ENCODE measurements around the gene KCNIP4.
"Not testable (repeated sequence)": the region's sequence is repeated elsewhere in the genome, so short reads cannot be mapped to it uniquely, and the experiment has no call there.

The KCNIP4 gene

GRCh38 chr4:21948347-21949072 lies at the start of gene KCNIP4:
Gene KCNIP4 (minus strand): TSS chr4:21948772.
- DNase-seq (ENCODE audit: low spot score) = peak; percentile 76
- peak; percentile 32 for FAIRE-seq

- not testable (repeated sequence) for DNase-seq (ENCODE audit: low spot score); FAIRE-seq
These were observed 48.0 kb upstream of the KCNIP4 start for GRCh38 chr4:21996618-21997017.

GRCh38 chr4:21992330-21992729 lies 43.8 kb upstream of the KCNIP4 start:
- DNase-seq (ENCODE audit: low spot score) (no peak), FAIRE-seq (no peak)

GRCh38 chr4:21991562-21991961 lies 43.0 kb upstream of the KCNIP4 start:
- DNase-seq (ENCODE audit: low spot score) (no peak), FAIRE-seq (no peak)

- no peak for FAIRE-seq
- DNase-seq (ENCODE audit: low spot score) = no peak
These were observed 42.5 kb upstream of the KCNIP4 start for GRCh38 chr4:21991050-21991449.

- DNase-seq (ENCODE audit: low spot score) (no peak), FAIRE-seq (no peak)
These were observed 40.8 kb upstream of the KCNIP4 start for GRCh38 chr4:21989351-21989750.

GRCh38 chr4:21986307-21986706 lies 37.7 kb upstream of the KCNIP4 start:
- DNase-seq (ENCODE audit: low spot score) = no peak
- no peak for FAIRE-seq

GRCh38 chr4:21982087-21982486 lies 33.5 kb upstream of the KCNIP4 start:
- DNase-seq (ENCODE audit: low spot score) (no peak), FAIRE-seq (no peak)

GRCh38 chr4:21979196-21979595 lies 30.6 kb upstream of the KCNIP4 start:
- FAIRE-seq = no peak
- peak; percentile 11 for DNase-seq (ENCODE audit: low spot score)

GRCh38 chr4:21976166-21976565 lies 27.6 kb upstream of the KCNIP4 start:
- no peak for FAIRE-seq
- DNase-seq (ENCODE audit: low spot score) = no peak

GRCh38 chr4:21973850-21974249 lies 25.3 kb upstream of the KCNIP4 start:
- no peak for FAIRE-seq
- no peak for DNase-seq (ENCODE audit: low spot score)

GRCh38 chr4:21964762-21965319 lies 16.3 kb upstream of the KCNIP4 start:
- FAIRE-seq = no peak
- DNase-seq (ENCODE audit: low spot score) = no peak

- FAIRE-seq (no peak), DNase-seq (ENCODE audit: low spot score) (no peak)
These were observed 14.1 kb upstream of the KCNIP4 start for GRCh38 chr4:21962691-21963090.

GRCh38 chr4:21960793-21961192 lies 12.2 kb upstream of the KCNIP4 start:
- no peak for DNase-seq (ENCODE audit: low spot score)
- no peak for FAIRE-seq

- FAIRE-seq (no peak), DNase-seq (ENCODE audit: low spot score) (no peak)
These were observed 6.3 kb upstream of the KCNIP4 start for GRCh38 chr4:21954916-21955315.

- no peak for DNase-seq (ENCODE audit: low spot score)
- no peak for FAIRE-seq
These were observed 5.1 kb upstream of the KCNIP4 start for GRCh38 chr4:21953653-21954052.

GRCh38 chr4:21952549-21952948 lies 4.0 kb upstream of the KCNIP4 start:
- no peak for DNase-seq (ENCODE audit: low spot score)
- FAIRE-seq = no peak

- no peak for FAIRE-seq
- peak; percentile 23 for DNase-seq (ENCODE audit: low spot score)
These were observed 493 bp upstream of the KCNIP4 start for GRCh38 chr4:21949073-21949457.

- no peak for FAIRE-seq
- DNase-seq (ENCODE audit: low spot score) = no peak
These were observed 703 bp downstream of the KCNIP4 start for GRCh38 chr4:21947791-21948346.

- DNase-seq (ENCODE audit: low spot score) (no peak), FAIRE-seq (no peak)
These were observed 1.7 kb downstream of the KCNIP4 start for GRCh38 chr4:21946858-21947257.

GRCh38 chr4:21921526-21922180 lies 26.9 kb downstream of the KCNIP4 start:
- DNase-seq (ENCODE audit: low spot score) (peak; percentile 4), FAIRE-seq (no peak)

- no peak for DNase-seq (ENCODE audit: low spot score)
- FAIRE-seq = no peak
These were observed 32.8 kb downstream of the KCNIP4 start for GRCh38 chr4:21915761-21916160.

All from urothelium cell line (cell line).